ENCODE results near the gene TGM5.

Gene TGM5

DNA sequence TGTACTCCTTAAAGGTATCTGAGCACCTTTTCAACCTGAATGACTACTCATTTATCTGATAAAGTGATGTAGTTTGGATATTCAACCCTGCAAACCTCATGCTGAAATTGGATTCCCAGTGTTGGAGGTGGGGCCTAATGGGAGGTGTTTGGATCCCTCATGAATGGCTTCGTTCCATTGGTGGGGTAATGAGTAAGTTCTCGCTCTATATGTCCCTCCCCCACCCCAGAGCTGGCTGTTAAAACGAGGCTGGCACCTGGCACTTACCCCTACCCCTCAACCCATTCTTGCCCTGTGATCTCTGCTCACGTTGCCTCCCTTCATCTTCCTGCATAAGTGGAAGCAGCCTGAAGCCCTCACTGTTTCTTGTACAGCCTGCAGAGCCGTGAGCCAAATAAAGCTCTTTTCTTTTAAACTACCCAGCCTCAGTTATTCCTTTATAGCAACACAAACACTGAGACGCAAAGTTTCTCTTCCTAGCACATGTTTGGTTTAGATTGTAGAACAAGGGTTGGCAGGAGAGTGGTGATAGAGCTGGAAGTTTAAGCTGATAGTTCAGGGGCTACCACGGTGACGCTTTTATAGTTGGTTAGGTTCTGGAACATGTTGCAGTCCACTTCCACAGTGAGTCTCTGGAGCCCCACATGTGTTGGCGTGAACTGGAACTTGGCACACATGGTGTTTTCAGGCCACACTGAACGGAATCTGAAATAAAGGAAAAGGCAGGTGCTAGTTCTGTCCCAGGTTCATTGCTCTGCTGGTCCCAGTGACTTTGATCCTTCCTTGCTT, 69.8 kb downstream of the TGM5 start:
- no peak for DNase-seq (ENCODE audit: low read depth, low spot score)

DNA sequence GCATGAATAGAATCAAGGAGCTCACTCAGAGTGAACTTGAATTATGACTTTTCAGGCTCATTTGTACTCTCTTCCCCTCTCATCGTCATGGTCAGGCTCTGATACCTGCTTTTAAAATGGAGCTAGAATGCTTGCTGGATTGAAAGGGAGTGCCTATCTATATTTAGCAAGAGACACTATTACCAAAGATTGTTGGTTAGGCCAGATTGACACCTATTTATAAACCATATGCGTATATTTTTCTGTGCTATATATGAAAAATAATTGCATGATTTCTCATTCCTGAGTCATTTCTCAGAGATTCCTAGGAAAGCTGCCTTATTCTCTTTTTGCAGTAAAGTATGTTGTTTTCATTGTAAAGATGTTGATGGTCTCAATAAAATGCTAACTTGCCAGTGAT, 71.9 kb downstream of the TGM5 start:
- DNase-seq (ENCODE audit: low read depth, low spot score), result no peak

- no peak for DNase-seq (ENCODE audit: low read depth, low spot score)
Measured at GRCh38 chr15:43193710-43194109, 73.0 kb downstream of the TGM5 start.

GRCh38 chr15:43190178-43190577, 76.5 kb downstream of the TGM5 start:
- no peak for DNase-seq (ENCODE audit: low read depth, low spot score)

GRCh38 chr15:43189296-43189695, 77.4 kb downstream of the TGM5 start:
- DNase-seq (ENCODE audit: low read depth, low spot score), result no peak

DNA sequence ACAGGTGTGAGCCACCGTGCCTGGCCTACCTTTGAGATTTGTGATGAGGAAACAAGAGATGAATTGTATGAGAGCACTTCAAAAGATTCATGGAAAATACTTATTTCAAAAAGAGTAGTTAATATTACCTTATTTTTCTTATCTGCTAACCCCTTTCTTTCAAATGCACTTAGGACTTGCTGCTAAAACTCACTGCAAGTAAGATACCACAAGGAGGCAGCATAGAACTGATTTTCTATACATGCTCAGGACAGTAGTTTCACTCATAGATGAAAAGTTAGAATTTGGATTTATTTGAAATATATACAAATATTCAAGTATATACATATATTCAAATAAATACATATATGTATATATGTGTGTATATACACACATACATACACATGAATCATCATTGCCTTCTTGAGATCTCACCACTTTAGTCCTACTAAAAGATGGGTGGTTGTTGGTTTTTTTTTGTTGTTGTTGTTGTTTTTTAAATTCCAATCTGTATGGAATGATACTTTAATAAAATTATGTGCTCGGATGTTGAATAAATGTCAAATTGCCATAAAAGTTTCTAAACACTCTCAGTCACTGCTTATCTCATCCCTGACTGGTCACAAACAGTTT, 79.1 kb downstream of the TGM5 start:
- no peak for DNase-seq (ENCODE audit: low read depth, low spot score)

DNA sequence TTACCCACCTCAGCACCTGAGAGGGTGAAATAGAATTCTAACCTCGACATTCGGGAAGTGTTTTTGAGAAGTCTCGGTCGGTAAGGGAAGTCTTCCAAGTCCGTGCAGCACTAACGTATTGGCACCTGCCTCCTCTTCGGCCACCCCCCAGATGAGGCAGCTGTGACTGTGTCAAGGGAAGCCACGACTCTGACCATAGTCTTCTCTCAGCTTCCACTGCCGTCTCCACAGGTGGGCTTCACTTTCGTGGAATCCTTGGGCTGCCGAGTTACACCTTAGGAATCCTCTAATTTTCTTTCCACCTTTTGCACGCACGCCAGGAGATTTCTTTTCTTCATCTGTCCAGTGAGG, 80.8 kb downstream of the TGM5 start:
- no peak for DNase-seq (ENCODE audit: low read depth, low spot score)

DNA sequence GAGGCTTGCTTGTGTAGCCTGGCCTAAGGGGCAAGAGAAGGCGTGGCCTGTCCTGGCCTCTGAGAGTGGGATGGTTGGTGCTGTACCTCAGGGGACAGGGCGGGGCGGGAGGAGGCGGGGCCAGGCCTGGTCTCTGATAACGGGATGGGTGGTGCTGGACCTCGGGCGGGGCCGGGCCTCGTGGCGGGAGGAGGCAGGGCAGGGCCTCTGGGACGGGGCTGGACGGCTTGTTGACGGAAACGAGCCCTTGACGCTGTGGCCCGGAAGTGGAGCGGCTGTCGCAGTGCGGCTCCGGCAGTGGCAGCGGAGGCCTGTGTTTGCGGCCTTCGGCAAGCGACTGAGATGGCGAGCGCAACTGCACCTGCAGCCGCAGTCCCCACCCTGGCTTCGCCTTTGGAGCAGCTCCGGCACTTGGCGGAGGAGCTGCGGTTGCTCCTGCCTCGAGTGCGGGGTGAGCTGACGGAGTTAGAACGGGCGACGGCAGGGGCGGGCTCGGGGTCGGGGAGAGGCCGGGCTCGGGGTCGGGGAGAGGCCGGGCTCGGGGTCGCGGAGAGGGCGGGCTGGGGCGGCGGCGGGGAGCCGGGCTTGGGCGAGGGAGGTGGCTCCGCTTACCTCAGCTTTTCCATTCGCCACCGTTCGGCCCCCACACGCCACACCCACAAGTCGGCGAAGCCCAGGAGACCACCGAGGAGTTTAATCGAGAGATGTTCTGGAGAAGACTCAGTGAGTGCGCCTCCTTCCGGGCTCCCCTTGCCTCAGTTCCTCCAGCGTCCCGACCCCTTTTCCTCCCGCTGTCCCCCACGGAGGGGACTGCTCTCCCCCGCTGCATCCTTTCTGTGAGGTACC, 81.3 kb downstream of the TGM5 start, which contains the start of gene CCNDBP1:
Gene CCNDBP1, plus strand, starts transcription at position 247 of the 846 bp plus-strand sequence. Its CDS starts 96 bp downstream, at position 343.
- no peak for DNase-seq (ENCODE audit: low read depth, low spot score)

DNA sequence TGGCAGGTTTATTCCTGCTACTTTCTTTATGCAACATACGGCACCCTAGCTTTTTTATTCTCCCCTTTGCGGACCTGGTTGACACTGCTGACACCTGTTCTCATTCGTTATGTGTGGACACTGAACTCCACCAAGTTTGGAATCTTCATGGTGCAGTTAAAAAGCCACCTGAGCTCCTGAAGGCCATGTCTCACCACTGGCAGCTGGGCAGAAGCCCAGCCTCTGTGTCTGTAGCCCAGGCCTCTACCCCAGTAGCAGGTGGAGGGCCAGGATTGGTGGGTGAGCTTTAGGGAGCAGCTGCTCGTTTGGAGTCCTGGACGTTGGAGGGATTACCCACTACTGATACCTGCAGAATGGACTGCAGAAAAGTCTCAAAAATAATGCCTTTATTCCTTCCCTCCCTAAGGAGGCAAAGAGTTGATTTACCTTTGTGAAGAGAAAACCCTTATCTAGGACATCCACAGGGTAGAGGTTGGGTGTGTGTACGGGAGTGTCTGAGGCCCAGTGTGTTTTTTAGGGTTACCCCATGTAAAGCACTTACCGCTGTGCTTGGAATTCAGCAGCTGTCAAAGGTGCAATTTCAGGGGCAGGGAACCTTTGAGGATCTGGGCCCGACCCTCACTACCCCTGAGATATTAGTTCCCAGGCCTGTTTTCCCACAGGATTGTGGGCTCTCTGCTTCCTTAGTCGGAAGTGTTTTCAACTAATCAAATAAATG, 82.2 kb downstream of the TGM5 start:
- no peak for DNase-seq (ENCODE audit: low read depth, low spot score)

DNA sequence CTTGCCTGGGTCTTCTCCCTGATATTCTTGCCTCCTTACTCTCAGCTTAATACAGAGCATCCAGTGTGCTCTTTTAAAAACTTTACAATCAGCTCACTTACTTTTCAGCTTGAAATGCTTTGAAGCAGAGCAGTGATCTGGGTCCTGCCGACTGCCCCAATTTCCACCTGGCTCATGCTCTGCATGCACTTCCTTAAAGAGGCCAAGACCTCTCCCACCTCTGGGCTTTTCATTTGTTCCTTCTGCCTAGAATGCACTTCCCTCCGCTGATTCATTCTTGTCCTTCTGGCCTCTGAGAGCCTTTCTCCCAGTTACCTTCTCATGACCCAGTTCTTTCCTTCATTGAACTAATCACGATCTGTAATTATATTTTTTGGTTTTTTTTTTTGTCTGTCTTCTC, 83.5 kb downstream of the TGM5 start:
- DNase-seq (ENCODE audit: low read depth, low spot score), result no peak
